HG03045 (cell line): ENCODE results near the gene MFAP3L.

ENCODE experiments used
- ATAC-seq: cut with Tn5 transposase; IDR thresholded peaks from one replicate; pipeline ENCODE4 v1.9.1; 2021; ENCODE audit warnings: mild to moderate bottlenecking, moderate library complexity; ENCODE audit not compliant: unreplicated experiment

MFAP3L gene

GRCh38 chr4:169988252-169988651 lies 37.9 kb downstream of the MFAP3L start:
- ATAC-seq: no peak

GRCh38 chr4:169987327-169988228 lies 38.6 kb downstream of the MFAP3L start:
- ATAC-seq: no peak

- no peak for ATAC-seq
Observed at GRCh38 chr4:169986369-169986768, 39.8 kb downstream of the MFAP3L start.

GRCh38 chr4:169985881-169986280 lies 40.3 kb downstream of the MFAP3L start:
- ATAC-seq: no peak

DNA sequence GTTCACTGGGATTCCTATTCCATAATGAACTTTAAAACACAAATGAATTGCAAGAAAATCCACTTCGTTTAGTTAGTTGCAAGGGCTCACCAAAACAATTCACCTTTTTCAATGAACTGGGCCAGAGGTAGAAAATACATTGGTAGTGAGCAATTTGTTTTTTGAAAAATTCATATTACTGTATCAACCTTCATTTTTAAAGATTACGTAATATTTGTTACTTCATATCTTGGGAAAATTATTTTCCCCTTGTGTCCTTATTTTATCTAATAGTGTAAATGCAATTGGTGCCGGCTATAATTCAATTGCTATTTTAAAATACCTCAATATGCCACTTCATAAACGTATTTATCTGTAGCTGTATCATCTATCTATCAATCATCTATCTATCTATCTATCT lies 41.5 kb downstream of the MFAP3L start:
- no peak for ATAC-seq

DNA sequence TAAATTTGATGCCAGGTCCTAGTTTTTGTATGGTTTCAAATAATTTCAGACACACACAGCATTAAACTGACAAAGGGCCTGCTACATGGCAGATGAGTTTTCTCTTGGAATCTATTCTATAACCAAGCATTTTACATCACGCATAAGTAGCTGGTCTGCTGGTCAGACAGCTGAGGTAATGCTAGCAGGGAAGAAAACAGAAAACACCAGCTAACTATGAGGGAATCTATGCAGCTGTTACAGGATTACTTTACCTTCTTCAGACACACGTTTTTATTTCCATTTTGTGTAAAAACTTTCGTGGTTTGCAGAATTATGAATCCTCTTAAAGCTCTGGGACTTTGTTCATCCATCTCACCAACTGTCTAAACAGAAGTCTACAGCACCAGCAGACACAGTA lies 42.0 kb downstream of the MFAP3L start:
- ATAC-seq: no peak

GRCh38 chr4:169976951-169977350 lies 49.2 kb downstream of the MFAP3L start:
- ATAC-seq: no peak

- ATAC-seq: no peak
Observed at GRCh38 chr4:169975838-169976796, 50.1 kb downstream of the MFAP3L start.

DNA sequence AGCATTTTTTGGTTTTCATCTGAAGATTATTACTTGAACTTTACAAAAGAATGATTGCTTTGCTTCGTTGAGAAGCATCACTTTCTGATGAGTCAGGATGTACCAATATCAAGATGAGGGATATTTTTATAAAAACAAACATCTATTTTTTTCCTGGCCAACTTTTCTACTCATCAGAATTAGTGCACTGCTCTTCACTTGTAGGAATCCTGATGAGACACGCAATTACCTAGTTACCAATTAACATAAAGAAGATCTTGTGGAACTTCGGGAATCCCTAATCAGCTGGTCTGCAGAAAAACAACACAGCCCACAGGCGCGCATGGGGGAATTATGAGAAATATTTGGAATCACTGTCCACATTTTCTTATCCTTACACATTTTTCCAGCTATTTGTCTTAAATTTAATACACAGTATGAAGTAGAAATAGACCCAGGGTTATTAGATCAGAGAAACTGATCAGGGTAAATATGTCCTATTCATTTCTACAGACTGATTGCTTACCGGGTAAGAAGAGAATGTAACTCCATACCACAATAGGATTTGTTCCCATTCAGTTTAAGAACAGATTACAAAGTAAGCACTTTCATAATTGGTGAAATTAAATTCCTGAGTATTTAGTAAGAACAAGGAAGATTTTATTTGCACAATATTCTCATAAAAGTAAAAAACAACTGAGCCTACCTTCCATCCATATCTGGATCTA lies 50.9 kb downstream of the MFAP3L start:
- ATAC-seq: no peak

DNA sequence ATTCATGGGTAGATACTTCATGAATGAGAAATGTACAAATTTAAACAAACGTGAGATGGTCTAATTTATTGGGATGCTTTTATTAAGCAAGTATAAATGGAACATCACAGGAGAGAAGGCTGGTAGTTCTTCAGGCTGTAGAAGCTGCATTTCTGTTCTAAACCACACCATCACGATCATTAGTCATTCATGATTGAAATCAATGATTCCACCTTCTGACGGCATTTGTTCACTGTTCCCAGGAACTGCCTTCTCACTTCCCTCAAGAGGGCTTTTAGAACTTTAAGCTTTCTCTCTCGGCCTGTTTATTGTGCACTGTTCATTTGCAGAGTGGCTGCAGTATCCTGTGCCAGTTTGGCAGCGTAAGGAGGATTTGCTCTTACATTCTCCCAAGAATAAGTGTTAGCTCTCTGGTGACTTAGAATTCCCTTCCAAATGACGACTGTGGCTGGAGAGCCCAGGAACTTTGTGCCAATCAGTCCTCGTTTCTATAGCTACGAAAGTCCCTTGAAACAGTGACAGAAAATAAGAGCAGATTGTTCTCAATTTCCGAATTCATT lies 54.7 kb downstream of the MFAP3L start:
- ATAC-seq: no peak

GRCh38 chr4:169968999-169969398 lies 57.2 kb downstream of the MFAP3L start:
- no peak for ATAC-seq

GRCh38 chr4:169963998-169964397 lies 62.2 kb downstream of the MFAP3L start:
- no peak for ATAC-seq

DNA sequence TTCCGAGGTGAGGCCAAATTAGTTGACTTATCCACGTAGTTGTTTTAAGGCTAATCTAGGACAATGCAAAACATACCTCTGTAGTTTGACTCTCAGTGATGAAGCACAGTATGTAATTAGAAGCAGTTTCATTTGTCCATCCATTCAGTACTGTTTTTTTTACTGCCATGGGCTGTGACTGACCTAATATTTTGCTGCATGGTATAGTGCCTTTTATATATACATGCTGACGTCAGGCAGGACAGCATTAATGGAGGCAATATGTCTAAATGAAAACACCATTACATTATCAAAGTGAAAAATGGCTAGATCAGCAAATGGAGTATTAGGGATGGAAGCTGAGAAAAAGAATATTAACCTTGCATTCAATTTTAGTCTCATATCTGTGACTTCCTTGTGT lies 66.9 kb downstream of the MFAP3L start:
- no peak for ATAC-seq

- ATAC-seq: no peak
Observed at GRCh38 chr4:169958629-169959028, 67.6 kb downstream of the MFAP3L start.

DNA sequence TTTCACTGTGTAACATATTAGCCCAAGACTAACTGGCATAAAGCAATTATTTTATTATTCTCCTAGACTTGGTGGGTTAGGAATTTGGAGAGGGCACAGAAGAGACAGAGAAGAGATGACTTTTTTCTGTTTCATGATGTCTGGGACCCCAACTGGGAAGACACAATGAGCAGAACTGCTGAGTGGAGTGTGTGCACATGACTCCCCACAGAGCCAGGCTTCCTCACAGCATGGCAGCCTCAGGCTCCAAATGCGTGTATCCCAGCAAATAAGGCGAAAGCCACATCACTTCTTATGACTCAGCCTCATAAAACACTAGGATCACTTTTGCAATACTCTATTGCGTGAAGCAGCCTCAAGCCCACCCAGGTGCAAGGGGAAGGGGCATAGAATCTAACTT lies 68.4 kb downstream of the MFAP3L start:
- no peak for ATAC-seq

GRCh38 chr4:169956091-169956843 lies 69.9 kb downstream of the MFAP3L start:
- ATAC-seq: no peak

GRCh38 chr4:169955521-169955920 lies 70.7 kb downstream of the MFAP3L start:
- no peak for ATAC-seq

- peak; percentile 57 for ATAC-seq
Observed at GRCh38 chr4:169952236-169953002, 73.8 kb downstream of the MFAP3L start.

GRCh38 chr4:169948271-169948670 lies 77.9 kb downstream of the MFAP3L start:
- no peak for ATAC-seq
